ENCODE results near the gene C7orf33.
"Not testable (repeated sequence)": the region's sequence is repeated elsewhere in the genome, so short reads cannot be mapped to it uniquely, and the experiment has no call there.

DNA sequence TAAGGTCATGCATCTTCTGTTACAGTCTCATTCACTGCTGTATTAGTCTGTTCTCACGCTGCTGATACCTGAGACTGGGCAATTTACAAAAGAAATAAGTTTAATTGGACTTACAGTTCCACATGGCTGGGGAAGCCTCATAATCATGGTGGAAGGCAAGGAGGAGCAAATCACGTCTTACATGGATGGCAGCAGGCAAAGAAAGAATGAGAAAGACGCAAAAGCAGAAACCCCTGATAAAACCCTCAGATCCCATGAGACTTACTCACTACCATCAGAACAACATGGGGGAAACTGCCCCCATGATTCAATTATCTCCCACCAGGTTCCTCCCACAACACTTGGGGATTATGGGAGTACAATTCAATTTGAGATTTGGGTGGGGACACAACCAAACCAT is 5.8 kb downstream of the C7orf33 start:
- TF ChIP-seq, protein P1, sequence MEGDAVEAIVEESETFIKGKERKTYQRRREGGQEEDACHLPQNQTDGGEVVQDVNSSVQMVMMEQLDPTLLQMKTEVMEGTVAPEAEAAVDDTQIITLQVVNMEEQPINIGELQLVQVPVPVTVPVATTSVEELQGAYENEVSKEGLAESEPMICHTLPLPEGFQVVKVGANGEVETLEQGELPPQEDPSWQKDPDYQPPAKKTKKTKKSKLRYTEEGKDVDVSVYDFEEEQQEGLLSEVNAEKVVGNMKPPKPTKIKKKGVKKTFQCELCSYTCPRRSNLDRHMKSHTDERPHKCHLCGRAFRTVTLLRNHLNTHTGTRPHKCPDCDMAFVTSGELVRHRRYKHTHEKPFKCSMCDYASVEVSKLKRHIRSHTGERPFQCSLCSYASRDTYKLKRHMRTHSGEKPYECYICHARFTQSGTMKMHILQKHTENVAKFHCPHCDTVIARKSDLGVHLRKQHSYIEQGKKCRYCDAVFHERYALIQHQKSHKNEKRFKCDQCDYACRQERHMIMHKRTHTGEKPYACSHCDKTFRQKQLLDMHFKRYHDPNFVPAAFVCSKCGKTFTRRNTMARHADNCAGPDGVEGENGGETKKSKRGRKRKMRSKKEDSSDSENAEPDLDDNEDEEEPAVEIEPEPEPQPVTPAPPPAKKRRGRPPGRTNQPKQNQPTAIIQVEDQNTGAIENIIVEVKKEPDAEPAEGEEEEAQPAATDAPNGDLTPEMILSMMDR (IDR thresholded peaks at IDR 0.05; ENCODE audit: insufficient read depth, low read depth, low read length), result not testable (repeated sequence)
- not testable (repeated sequence) for TF ChIP-seq EZH2 (IDR thresholded peaks at IDR 0.05; ENCODE audit: insufficient read depth, low read length)
